Measurements from ENCODE around the gene SERPINE3. TPM values are rescaled to one million over a fixed set of nuclear protein-coding genes. Genes with fewer than 3 reads are reported as not detected.

Gene SERPINE3
- polyA plus RNA-seq, 1 donor from 2014 or later = not detected

- peak overlapping the region; percentile 6 for H3K4me2 ChIP-seq (ENCODE audit: low read length)
Observed at GRCh38 chr13:51343475-51343874, 4.0 kb downstream of the SERPINE3 start.

GRCh38 chr13:51346397-51346796 is 6.9 kb downstream of the SERPINE3 start:
- Histone ChIP-seq H3K27me3 (ENCODE audit: insufficient read depth, low read depth, low read length) (no peaks in the 10 kb centered on the region), H3K4me2 (ENCODE audit: low read length) (no peak overlapping the region), H3K79me2 (replicated peaks; ENCODE audit: insufficient read depth, low read length) (no peaks in the 10 kb centered on the region), H2AFZ (ENCODE audit: low read depth, low read length) (no peak overlapping the region), H3K9me2 (ENCODE audit: insufficient read depth, low read length) (no peaks in the 10 kb centered on the region), H3K9ac (ENCODE audit: low read length) (no peak overlapping the region), H3K36me3 (ENCODE audit: insufficient read depth, low read length) (no peaks in the 10 kb centered on the region), H3F3A (ENCODE audit: insufficient read depth, low read length, poor library complexity, severe bottlenecking) (no peaks in the 10 kb centered on the region), H4K20me1 (ENCODE audit: insufficient read depth) (no peaks in the 10 kb centered on the region), H3K9me3 (ENCODE audit: low read length) (no peaks in the 10 kb centered on the region), H3K27ac (ENCODE audit: low read length) (no peak overlapping the region), H3K4me3 (ENCODE audit: low read length) (no peak overlapping the region)
- TF ChIP-seq EP300 (conservative IDR thresholded peaks at IDR 0.05; ENCODE audit: poor library complexity, severe bottlenecking) (no peak), EZH2 (IDR thresholded peaks at IDR 0.05; ENCODE audit: borderline replicate concordance, insufficient read depth, low read length, poor library complexity, severe bottlenecking) (no peak), TAF1 (IDR thresholded peaks at IDR 0.05; ENCODE audit: low read depth) (no peak), CTCF (IDR thresholded peaks at IDR 0.05; ENCODE audit: poor library complexity, severe bottlenecking) (no peak), SMC3 (conservative IDR thresholded peaks at IDR 0.05; ENCODE audit: poor library complexity) (no peak), REST (IDR thresholded peaks at IDR 0.05; ENCODE audit: borderline replicate concordance) (no peak), POLR2AphosphoS5 (IDR thresholded peaks at IDR 0.05) (no peak), RAD21 (conservative IDR thresholded peaks at IDR 0.05) (no peak), MXI1 (conservative IDR thresholded peaks at IDR 0.05; ENCODE audit: poor library complexity, severe bottlenecking) (no peak)

More at GRCh38 chr13:51343475-51343874, 4.0 kb downstream of the SERPINE3 start:
- H3F3A ChIP-seq (ENCODE audit: insufficient read depth, low read length, poor library complexity, severe bottlenecking) = no peaks in the 10 kb centered on the region
- H3K4me3 ChIP-seq (ENCODE audit: low read length) = peak overlapping the region; percentile 25
- H3K27ac ChIP-seq (ENCODE audit: low read length) = peak overlapping the region; percentile 5
- no peaks in the 10 kb centered on the region for H3K9me3 ChIP-seq (ENCODE audit: low read length)
- H3K27me3 ChIP-seq (ENCODE audit: insufficient read depth, low read depth, low read length) = no peaks in the 10 kb centered on the region
- peak overlapping the region; percentile 21 for H2AFZ ChIP-seq (ENCODE audit: low read depth, low read length)
- no peaks in the 10 kb centered on the region for H3K36me3 ChIP-seq (ENCODE audit: insufficient read depth, low read length)
- no peak overlapping the region for H3K9ac ChIP-seq (ENCODE audit: low read length)
- TF ChIP-seq CTCF (IDR thresholded peaks at IDR 0.05; ENCODE audit: poor library complexity, severe bottlenecking) (no peak), EP300 (conservative IDR thresholded peaks at IDR 0.05; ENCODE audit: poor library complexity, severe bottlenecking) (peak; percentile 44), POLR2AphosphoS5 (IDR thresholded peaks at IDR 0.05) (peak; percentile 30)
- H3K79me2 ChIP-seq (replicated peaks; ENCODE audit: insufficient read depth, low read length) = no peaks in the 10 kb centered on the region
- no peaks in the 10 kb centered on the region for H4K20me1 ChIP-seq (ENCODE audit: insufficient read depth)
- no peaks in the 10 kb centered on the region for H3K9me2 ChIP-seq (ENCODE audit: insufficient read depth, low read length)
